GM12864 (cell line): ENCODE measurements around the gene CFAP68.

Experiments
- DNase-seq: peaks from one replicate; pipeline ENCODE4 v3.0.0-alpha.2; 2011; ENCODE audit warnings: low read depth
- H3K4me3 ChIP-seq: 2 replicates; pipeline ENCODE4 v1.5.1; 2011; ENCODE audit warnings: mild to moderate bottlenecking, low read depth, low read length, control low read depth
- TF ChIP-seq, protein P1 (sequence below): IDR thresholded peaks from 2 replicates; pipeline ENCODE4 v1.5.1; 2011; ENCODE audit warnings: low read depth, mild to moderate bottlenecking, moderate library complexity, low read length, control low read depth, inconsistent platforms; ENCODE audit errors: missing control alignments

The CFAP68 gene

DNA sequence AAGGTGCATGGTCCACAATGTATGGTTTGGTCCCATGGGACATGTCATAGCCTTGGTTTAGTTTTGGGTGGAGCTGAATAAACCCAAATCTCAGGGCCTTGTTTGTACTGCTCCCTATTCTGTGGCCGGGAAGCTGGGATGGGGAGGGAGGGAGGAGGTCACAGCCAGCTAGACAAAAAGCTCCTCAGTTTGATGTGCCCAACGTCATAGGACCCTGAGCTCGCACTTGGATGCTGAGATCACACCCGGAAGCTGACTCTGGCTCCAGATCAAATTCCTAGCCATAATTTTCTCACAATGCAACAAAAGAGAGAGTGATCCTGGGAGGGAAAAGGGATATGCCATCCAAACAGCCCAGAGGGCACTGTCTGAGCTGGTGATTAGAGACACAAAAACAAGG is 34.7 kb downstream of the CFAP68 start:
- TF ChIP-seq, protein P1, sequence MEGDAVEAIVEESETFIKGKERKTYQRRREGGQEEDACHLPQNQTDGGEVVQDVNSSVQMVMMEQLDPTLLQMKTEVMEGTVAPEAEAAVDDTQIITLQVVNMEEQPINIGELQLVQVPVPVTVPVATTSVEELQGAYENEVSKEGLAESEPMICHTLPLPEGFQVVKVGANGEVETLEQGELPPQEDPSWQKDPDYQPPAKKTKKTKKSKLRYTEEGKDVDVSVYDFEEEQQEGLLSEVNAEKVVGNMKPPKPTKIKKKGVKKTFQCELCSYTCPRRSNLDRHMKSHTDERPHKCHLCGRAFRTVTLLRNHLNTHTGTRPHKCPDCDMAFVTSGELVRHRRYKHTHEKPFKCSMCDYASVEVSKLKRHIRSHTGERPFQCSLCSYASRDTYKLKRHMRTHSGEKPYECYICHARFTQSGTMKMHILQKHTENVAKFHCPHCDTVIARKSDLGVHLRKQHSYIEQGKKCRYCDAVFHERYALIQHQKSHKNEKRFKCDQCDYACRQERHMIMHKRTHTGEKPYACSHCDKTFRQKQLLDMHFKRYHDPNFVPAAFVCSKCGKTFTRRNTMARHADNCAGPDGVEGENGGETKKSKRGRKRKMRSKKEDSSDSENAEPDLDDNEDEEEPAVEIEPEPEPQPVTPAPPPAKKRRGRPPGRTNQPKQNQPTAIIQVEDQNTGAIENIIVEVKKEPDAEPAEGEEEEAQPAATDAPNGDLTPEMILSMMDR, result no peak
- DNase-seq, result no peak
- H3K4me3 ChIP-seq, result no peak overlapping the region

DNA sequence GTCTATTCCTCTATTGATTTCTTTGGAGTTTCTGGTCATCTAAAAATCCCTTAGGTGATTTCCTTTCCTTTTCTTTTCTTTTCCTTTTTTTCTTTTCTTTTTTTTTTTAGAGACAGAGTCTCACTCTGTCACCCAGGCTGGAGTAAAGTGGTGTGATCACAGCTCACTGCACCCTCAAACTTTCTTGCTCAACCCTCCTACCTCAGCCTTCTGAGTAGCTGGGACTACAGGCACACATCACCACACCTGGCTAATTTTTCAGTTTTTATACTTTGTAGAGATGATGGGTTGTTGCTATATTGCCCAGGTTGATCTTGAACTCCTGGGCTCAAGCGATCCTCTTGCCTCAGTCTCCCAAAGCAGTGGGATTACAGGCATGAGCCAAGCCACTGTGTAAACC is 37.4 kb downstream of the CFAP68 start:
- no peak for DNase-seq
- TF ChIP-seq, protein P1, result no peak
- H3K4me3 ChIP-seq, result no peak overlapping the region

DNA sequence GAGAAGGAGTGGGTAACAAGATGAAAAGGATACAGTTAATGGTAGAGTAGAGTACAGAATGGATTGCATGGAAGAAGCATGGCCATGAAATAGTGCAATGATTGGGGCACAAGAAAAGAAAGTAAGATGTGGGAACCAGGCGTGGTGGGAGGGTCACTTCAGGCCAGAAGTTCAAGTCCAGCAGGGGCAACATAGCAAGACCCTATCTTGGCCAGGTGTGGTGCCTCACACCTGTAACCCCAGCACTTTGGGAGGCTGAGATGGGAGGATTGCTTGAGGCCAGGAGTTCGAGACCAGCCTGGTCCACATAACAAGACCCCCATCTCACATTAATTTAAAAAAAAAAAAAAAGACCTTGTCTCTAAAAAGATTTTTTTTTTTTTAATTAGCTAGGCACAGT is 38.0 kb downstream of the CFAP68 start:
- DNase-seq, result no peak
- no peak overlapping the region for H3K4me3 ChIP-seq
- TF ChIP-seq, protein P1, result no peak

DNA sequence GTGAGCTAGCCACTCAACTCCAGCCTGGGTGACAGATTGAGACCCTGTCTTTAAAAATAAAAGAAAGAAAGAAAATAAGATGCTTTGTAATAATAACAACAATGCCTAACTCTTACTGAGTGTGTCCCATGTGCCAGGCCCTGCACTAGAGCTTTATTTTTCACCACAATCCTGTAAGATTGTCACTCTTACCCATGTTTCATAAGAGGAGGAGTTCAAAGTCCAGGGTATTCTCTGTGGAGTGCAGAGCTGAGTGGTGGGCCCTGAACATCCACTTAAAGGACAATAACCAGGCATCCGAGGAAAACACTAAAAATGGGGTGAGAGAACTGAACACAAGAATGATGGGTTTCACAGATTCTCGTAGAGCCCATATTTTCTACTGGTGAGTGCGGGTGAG is 38.4 kb downstream of the CFAP68 start:
- TF ChIP-seq, protein P1, result no peak
- no peak overlapping the region for H3K4me3 ChIP-seq
- no peak for DNase-seq

DNA sequence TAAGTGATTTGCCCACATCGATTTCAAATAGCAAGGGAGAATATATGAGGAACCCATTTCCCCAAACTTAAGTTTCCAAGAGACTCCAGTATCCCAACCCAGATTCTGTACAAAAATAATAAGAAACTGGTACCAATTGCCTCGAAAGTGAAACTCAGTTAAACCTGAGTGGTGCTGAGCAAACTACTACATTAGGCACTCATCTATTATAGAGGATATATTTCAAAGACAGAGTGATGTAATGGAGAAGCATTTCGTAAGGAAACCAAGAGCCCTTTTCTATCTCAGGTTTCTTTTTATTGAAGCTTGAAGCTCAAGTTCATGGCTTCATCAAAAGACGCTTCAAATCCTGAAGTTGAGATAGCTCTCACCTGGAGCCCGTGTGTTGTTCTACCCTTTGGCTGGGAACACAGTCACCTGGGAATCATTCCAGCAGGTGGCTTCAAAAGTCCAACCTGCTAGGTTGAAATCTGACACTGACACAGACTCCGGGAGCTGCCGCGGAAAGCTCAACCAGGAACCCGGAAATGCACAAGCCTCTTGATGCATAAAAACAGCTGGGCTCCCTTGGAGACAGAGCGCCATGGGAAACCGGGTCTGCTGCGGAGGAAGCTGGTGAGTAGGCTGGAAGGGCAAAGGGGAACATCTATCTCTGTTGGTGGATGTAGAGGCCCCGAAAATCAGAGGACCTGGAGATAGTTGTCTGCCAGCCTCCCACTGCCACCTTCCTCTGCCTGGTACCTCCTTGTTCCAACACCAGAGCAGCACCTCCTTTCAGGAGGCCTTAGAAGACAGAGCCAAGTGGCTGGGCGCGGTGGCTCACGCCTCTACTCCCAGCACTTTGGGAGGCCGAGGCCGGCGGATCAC is 39.3 kb downstream of the CFAP68 start, which contains the start of gene C11orf52:
C11orf52 (plus strand) TSS at position 524 of the 867 bp plus-strand sequence; CDS start at position 584, 60 bp downstream.
- no peak within 1 kb of the TSS for H3K4me3 ChIP-seq
- TF ChIP-seq, protein P1, result no peak
- DNase-seq, result no peak

DNA sequence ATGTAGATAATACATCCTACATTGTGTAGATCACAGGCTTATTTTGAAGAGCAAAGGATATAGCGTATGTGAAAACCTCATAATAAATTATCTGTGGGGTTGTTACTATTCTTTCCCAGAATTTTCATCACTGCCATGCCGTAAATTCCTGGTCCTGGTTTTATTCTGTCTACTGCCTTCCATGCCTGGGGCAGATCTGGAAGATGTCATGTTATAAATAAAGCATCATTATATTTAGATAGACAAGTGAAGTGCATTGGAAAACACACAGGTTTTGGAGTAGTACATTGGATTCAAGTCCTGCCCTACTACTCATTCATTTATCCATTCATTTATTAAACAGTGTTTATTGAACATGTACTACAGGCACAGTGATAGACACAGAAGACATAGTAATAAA is 41.6 kb downstream of the CFAP68 start:
- TF ChIP-seq, protein P1, result no peak
- DNase-seq, result no peak
- H3K4me3 ChIP-seq, result no peak overlapping the region

DNA sequence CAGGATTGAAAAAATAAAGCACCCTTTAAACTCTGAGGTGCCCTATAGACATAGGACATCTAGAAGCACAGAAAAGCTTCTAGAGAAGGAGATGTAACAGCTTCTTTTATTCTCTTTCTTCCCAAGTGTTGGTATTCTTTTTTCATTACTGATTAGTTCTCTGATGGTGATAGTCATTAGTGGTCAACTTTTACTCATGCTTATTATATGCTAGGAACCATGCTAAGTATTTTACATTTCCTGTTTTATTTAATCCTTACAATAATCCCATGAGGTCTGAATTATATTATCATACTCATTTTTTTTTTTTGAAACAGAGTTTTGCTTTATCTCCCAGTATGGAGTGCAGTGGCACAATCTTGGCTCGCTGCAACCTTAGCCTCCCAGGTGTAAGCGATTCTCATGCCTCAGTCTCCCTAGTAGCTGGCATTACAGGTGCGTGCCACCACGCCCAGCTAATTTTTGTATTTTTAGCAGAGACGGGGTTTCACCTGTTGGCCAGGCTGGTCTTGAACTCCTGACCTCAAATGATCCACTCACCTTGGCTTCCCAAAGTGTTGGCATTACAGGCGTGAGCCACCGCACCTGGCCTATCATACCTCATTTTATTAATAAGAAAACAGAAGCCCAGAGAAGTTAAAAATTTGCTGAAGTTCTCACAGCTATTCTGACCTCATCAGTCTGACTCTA is 42.3 kb downstream of the CFAP68 start:
- TF ChIP-seq, protein P1, result no peak
- DNase-seq, result no peak
- H3K4me3 ChIP-seq, result no peak overlapping the region
